ENCODE measurements around the gene NOP9.

Gene NOP9

GRCh38 chr14:24299255-24300191 lies at the start of gene NOP9, which contains the start of gene DHRS1:
Gene NOP9, plus strand, starts transcription at chr14:24299850. Its CDS starts 105 bp downstream, at chr14:24299955.
Gene DHRS1, minus strand, starts transcription at chr14:24299780. Its CDS starts 674 bp downstream, at chr14:24299106.
- peak; percentile 84 to 93 for DNase-seq (ENCODE audit: extremely low read depth in 1 of 2, low read depth in 1 of 2)

DNA sequence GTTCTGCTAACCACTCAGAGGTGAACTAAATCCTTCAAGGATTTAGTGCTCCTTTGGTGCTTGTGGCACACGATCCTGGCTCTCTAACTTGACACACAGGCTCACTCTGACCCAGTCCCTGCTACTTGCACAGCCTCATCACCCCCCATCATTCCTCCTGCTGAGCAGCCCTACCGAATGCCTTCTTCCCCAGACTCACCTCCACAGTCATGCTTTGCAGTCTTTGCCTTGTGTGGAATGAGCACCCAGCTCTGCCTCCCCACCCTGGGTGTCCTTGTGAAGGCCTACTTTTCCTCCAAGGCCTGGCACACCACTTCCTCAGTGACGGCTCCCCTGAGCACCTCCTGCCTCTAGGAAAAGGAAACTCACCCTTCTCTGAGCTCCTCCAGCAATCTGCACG lies 49.3 kb upstream of the NOP9 start:
- no peak for DNase-seq (ENCODE audit: extremely low read depth in 1 of 2, low read depth in 1 of 2)

- no peak for DNase-seq (ENCODE audit: extremely low read depth in 1 of 2, low read depth in 1 of 2)
Observed at GRCh38 chr14:24251880-24252288, 47.8 kb upstream of the NOP9 start.

- DNase-seq (ENCODE audit: extremely low read depth in 1 of 2, low read depth in 1 of 2), result no peak
Observed at GRCh38 chr14:24252289-24253124, 47.1 kb upstream of the NOP9 start.

- no peak for DNase-seq (ENCODE audit: extremely low read depth in 1 of 2, low read depth in 1 of 2)
Observed at GRCh38 chr14:24253936-24254335, 45.7 kb upstream of the NOP9 start.

DNA sequence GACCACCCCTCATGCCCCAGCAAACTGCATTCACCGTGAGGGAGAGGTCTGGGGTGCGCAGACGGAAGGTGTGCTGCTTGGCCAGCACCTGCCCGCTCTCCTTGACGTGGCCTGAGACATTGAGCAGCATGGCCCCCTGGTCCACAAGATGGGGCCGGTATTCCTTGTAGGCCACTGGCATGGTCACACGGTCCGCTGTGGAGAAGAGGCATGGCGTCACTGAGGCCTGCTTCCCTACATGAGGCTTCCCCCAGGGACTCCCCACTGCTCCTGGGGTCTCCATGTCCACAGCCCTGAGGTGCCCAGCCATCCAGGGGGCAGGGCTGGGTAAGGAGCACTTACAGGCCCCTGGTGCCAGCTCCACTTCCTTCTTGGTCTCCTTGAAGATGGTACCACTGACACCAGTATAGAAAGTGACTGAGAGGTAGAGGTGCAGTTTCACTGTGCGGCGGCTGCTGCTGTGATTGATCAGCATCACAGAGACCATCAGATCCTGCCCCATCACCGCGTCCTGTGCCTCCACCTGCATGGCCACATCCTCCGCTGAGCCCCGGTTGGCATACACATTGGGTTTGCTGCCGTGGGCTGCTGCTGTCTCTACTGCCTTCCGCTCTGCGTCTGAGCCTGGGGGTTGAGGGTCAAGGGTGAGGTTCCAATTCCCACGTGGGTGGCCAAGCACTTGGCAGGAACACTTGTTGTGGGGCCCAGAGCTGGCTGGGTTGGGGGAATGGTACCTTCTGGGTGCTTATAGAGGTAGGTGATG lies 44.8 kb upstream of the NOP9 start:
- no peak for DNase-seq (ENCODE audit: extremely low read depth in 1 of 2, low read depth in 1 of 2)

GRCh38 chr14:24255438-24255837 lies 44.2 kb upstream of the NOP9 start:
- no peak for DNase-seq (ENCODE audit: extremely low read depth in 1 of 2, low read depth in 1 of 2)

DNA sequence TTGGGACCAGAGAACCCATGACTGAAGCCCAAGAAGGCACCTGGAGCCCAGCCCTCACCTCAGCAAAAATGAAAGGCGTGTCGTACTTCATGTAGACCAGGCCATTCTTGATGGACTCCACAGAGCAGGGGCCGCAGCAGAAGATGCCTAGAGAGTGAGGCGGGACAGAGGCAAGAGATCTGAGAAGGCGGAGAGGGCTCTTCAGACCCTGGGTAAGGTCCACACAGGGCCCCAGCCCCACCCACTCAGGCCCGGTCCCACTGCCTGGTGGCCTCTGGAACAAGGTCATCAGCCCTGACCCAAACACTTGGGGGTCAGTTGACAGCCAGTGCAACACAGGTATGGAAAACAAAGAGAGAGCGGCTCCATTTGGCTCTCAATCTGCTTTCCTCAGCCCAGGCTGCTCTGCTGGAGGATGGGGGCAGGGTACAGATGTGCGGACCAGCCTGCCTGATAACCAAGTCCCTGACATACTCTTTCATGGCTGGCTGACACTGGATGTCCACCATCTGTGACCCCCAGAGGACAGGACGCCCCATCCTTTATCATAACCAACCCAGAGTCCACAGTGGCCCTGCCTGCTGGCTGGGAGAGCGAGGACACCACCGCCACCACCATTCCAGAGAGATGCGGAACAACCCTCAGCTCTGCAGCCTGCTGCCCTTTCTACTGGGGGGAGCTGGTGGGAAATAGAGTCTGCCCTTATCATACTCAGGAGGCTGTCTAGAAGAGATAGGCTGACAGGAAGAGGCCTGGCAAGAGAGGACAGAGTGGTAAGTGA lies 43.5 kb upstream of the NOP9 start:
- no peak for DNase-seq (ENCODE audit: extremely low read depth in 1 of 2, low read depth in 1 of 2)

GRCh38 chr14:24256960-24257359 lies 42.7 kb upstream of the NOP9 start:
- no peak for DNase-seq (ENCODE audit: extremely low read depth in 1 of 2, low read depth in 1 of 2)

DNA sequence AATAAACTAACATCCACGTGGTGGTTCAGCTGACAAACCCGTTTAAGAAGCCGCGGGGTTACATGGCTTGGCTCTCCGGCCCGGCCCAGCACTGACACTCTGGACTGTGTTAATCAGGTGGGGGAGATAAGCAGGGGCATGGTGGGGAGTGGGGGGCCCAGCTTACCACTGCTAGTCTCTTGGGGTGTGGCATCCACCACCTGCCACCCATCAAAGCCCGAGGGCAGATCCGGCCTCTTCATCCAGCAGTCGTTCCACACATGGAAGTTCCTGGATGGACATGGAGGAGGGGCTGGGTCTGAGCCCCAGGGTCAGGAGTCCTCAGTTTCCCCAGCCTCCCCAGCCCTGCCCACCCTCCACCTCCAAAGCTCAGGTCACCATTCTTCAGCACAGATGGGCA lies 41.5 kb upstream of the NOP9 start:
- no peak for DNase-seq (ENCODE audit: extremely low read depth in 1 of 2, low read depth in 1 of 2)

DNA sequence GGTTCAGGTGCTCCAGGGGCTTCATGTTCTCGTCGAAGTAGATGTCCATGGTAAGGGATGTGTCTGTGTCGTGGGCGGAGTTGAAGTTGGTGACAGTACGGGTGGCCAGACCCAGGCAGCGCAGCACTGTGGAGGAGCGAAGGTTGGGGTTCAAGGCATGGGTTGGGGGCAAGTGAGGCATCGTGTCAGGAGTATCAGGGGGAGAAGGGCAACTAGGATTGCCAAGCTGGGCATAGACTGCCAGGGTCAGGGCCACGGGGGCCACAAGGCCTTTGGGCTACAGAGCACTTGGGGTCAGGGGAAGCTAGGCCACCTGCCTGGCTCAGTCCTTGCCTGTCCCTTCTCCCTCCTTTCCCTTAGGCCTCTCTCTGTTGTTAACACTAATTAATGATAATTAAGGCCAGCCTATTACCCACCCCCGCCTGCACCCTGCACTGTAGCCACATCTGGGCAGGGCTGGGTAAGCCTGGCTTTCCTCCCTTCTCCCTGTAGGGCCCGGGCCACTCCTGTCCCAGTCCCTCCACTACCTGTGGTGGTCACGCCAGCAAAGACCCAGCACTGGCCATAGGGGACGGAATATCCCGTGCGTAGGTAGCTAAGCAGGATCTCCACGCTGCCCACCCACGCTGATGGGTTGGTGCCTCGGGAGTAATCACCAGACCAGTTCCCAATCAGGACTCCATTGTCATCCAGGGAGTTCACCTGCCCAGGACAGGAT lies 40.9 kb upstream of the NOP9 start:
- no peak for DNase-seq (ENCODE audit: extremely low read depth in 1 of 2, low read depth in 1 of 2)

- DNase-seq (ENCODE audit: extremely low read depth in 1 of 2, low read depth in 1 of 2), result no peak
Observed at GRCh38 chr14:24259282-24260025, 40.2 kb upstream of the NOP9 start.

DNA sequence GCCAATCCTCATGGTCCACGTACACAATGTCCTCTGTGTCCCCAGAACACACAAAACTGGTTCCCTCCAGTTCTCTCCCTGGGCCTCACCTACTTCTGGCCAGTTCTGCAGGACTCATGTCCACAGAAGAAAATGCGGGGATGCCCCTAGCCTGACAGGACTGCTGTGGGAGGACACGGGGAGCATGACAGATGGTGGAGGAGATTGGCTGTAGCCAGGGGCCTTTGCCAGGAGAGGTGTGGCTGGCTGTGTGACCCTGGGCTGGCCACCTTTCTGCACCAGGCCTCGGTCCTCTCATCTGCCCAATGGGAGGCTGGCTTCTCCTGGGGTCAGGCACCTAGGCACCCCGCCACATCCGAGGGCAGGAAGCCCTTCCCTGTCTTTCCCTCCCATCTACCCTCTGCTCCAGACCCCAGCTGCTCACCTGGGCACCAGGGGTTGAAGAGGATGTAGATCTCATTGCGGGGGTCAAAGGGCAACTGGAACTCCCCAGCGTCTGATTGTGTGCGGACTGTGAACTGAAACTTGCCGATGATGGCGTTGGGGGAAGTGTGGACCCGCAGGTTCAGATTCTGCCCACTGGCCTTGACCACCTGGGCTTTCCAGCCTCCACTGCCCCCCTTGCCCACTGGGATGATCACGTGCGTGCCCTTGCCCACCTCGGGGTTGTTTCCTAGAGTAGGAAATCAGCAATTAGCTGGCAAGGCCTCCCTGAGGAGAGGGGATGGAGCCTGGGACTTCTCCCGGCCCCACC lies 39.4 kb upstream of the NOP9 start:
- DNase-seq (ENCODE audit: extremely low read depth in 1 of 2, low read depth in 1 of 2), result no peak

- DNase-seq (ENCODE audit: extremely low read depth in 1 of 2, low read depth in 1 of 2), result no peak
Observed at GRCh38 chr14:24260780-24261157, 38.9 kb upstream of the NOP9 start.

- no peak for DNase-seq (ENCODE audit: extremely low read depth in 1 of 2, low read depth in 1 of 2)
Observed at GRCh38 chr14:24261256-24261968, 38.2 kb upstream of the NOP9 start.

- DNase-seq (ENCODE audit: extremely low read depth in 1 of 2, low read depth in 1 of 2), result no peak
Observed at GRCh38 chr14:24261969-24262327, 37.7 kb upstream of the NOP9 start.
